Neural progenitor cell (in vitro differentiated cells): ENCODE results near the gene GPRC6A.
"Not testable (repeated sequence)": the region's sequence is repeated elsewhere in the genome, so short reads cannot be mapped to it uniquely, and the experiment has no call there.

Experiments
- EZH2 ChIP-seq: fragments of 200-600 bp; sonication (generic); IDR thresholded peaks from 2 replicates; pipeline ENCODE4 v1.6.1; 2017; ENCODE audit warnings: antibody characterized with exemption, mild to moderate bottlenecking, moderate library complexity
- TF ChIP-seq, protein P1 (sequence below): fragments of 200-600 bp; sonication (generic); IDR thresholded peaks from 2 replicates; pipeline ENCODE4 v1.5.1; 2017; ENCODE audit warnings: antibody characterized with exemption, mild to moderate bottlenecking

DNA sequence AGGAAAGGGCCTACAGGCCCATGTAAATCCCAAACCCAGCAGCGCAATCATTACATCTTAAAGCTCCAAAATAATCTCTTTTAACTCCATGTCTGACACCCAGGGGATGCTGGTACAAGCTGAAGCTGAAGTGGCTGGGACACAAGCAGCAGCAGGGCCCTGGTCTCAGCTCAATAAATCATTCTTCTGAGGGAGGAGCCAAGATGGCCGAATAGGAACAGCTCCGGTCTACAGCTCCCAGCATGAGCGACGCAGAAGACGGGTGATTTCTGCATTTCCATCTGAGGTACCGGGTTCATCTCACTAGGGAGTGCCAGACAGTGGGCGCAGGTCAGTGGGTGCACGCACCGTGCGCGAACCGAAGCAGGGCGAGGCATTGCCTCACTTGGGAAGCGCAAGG, 12.5 kb downstream of the GPRC6A start:
- TF ChIP-seq, protein P1, sequence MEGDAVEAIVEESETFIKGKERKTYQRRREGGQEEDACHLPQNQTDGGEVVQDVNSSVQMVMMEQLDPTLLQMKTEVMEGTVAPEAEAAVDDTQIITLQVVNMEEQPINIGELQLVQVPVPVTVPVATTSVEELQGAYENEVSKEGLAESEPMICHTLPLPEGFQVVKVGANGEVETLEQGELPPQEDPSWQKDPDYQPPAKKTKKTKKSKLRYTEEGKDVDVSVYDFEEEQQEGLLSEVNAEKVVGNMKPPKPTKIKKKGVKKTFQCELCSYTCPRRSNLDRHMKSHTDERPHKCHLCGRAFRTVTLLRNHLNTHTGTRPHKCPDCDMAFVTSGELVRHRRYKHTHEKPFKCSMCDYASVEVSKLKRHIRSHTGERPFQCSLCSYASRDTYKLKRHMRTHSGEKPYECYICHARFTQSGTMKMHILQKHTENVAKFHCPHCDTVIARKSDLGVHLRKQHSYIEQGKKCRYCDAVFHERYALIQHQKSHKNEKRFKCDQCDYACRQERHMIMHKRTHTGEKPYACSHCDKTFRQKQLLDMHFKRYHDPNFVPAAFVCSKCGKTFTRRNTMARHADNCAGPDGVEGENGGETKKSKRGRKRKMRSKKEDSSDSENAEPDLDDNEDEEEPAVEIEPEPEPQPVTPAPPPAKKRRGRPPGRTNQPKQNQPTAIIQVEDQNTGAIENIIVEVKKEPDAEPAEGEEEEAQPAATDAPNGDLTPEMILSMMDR, result not testable (repeated sequence)
- TF ChIP-seq EZH2, result not testable (repeated sequence)
